ENCODE measurements around the gene FRMD6.

GRCh38 chr14:51674294-51675002, 22.7 kb downstream of the FRMD6 start:
- TF ChIP-seq CTCF (IDR thresholded peaks at IDR 0.05) = no peak
- TF ChIP-seq POLR2A (IDR thresholded peaks at IDR 0.05) = no peak
